BLaER1 treated with 17β-estradiol and CSF1 and Interleukin-3, amounts not matched to agents 10 nM and 100 nM (cell line): ENCODE results near the gene PSMG3.
"Not testable (repeated sequence)": the region's sequence is repeated elsewhere in the genome, so short reads cannot be mapped to it uniquely, and the experiment has no call there.

ENCODE experiments used
- H3K27ac ChIP-seq, 11 experiments: shearing (Covaris generic); formaldehyde crosslinking; 2 replicates each; pipeline ENCODE4 v1.8.1; 2022
- H3K27me3 ChIP-seq, 11 experiments: shearing (Covaris generic); formaldehyde crosslinking; 2 replicates each; pipeline ENCODE4 v1.8.1; 2022
- H3K36me3 ChIP-seq, 11 experiments: shearing (Covaris generic); formaldehyde crosslinking; 2 replicates each; pipeline ENCODE4 v1.8.1; 2022
- H3K4me1 ChIP-seq, 10 experiments: shearing (Covaris generic); formaldehyde crosslinking; 2 replicates each; pipeline ENCODE4 v1.8.1; 2022
- H3K4me2 ChIP-seq, 11 experiments: shearing (Covaris generic); formaldehyde crosslinking; 2 replicates each; pipeline ENCODE4 v1.8.1; 2022
- H3K4me3 ChIP-seq, 10 experiments: shearing (Covaris generic); formaldehyde crosslinking; 2 replicates each; pipeline ENCODE4 v1.8.1; 2022
- H3K9ac ChIP-seq, 11 experiments: shearing (Covaris generic); formaldehyde crosslinking; 2 replicates each; pipeline ENCODE4 v1.8.1; 2022
- H3K9me3 ChIP-seq, 11 experiments: shearing (Covaris generic); formaldehyde crosslinking; replicated peaks in 1 of 11; 2 replicates each; pipeline ENCODE4 v1.8.1; 2022
- H4K20me1 ChIP-seq, 11 experiments: shearing (Covaris generic); formaldehyde crosslinking; 2 replicates each; pipeline ENCODE4 v1.8.1; 2022
- Cebpa-rat ChIP-seq, 11 experiments: shearing (Covaris generic); IDR thresholded peaks; 2 replicates each; pipeline ENCODE4 v1.8.1; 2022

The PSMG3 gene

DNA sequence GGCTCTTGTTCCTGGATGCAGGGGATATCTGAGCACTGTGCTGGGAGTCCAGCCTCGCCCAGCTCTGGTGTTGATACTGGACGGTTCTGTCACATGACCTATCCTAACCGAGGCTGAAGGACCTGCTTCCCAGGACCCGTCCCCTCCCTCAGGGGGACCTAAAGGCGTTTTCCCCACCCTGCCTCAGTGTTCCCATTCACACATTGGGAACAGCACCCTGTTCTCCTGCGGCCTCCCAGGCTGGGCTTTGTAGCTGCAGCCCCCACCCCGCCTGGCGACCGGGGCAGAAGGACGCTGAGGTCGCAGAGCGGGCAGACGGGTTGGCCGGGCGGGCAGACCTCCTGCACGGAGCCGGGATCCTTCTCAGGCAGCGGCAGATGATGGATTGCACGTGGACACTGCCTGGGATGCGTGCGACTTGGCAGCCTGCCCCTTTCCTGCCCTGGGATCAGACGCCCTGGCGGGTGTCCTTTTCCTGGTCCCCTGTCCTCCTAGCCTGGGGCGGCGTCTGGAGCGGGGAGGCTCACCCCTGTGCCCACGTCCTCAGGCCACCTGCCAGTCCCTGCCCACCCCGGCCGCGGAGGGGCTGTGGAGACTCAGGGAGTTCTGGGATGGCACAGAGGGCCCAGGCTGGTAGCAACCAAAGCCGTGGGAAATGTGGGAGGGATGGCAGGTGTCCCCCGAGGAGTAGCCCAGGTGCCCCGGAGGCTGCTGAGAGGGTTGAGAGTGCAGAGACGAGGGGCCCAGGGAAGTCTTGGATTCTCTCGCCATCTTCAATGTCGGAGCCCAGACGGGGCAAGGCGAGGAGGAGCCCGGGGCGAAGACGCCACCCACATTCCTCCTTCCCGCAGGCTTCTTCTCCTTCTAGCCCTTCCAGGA, 17.2 kb upstream of the PSMG3 start:
- Histone ChIP-seq H4K20me1 (peaks cover 0 to 47% (median 0%) of the 10 kb centered on the region in 11 experiments; a peak in 6 of 22 replicates), H3K9ac (peak overlapping the region in 2 of 11 experiments; percentile 53 to 55; a peak in 3 of 22 replicates), H3K4me1 (peaks cover 30 to 88% (median 68%) of the 10 kb centered on the region in 10 experiments), H3K36me3 (no peaks in the 10 kb centered on the region), H3K27ac (no peak overlapping the region), H3K4me2 (peak overlapping the region; percentile 52 to 96 (median 87); a peak in 21 of 22 replicates), H3K9me3 (peaks cover 6 to 14% (median 11%) of the 10 kb centered on the region in 11 experiments; a peak in 19 of 22 replicates), H3K27me3 (peaks cover 0 to 73% (median 0%) of the 10 kb centered on the region in 11 experiments; a peak in 9 of 22 replicates), H3K4me3 (peak overlapping the region in 4 of 10 experiments; percentile 28 to 48 (median 28); a peak in 4 of 20 replicates)
- no peak for TF ChIP-seq Cebpa-rat (IDR thresholded peaks at IDR 0.05)

DNA sequence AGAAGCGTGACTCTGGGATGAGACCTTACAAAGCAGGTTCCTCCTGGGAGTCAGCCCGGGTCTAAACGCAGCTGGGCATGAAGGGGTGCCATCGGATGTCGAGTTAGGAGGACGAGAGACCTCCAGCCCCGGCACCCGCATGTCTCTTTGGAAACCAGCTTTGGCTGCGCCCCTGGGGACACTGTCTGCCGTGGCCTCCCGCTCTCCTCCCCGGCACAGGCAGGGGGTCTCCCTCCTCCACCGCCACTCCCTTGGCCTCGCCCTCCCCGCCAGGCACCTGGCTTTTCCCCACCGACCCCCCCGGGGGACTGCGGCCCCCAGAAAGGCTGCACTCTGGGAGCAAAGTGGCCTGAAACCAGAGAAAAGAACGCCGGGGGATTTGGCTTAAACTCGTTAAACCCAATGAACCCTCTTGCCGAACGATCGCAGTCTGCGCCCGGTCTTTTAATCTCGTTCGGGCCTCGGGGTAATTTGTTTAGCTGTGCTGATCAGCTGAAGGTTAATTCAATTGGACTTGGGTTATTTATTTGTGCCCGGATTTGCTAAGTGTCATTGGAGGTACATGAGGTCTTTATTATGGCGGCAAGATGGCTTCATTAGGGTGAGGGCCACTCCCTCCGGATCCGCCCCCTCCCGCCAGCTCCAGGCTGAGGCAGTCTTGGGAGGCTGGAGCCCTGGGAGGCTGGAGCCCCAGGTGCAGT, 16.4 kb upstream of the PSMG3 start:
- Histone ChIP-seq H3K4me3 (peak overlapping the region in 7 of 10 experiments; percentile 17 to 48 (median 28); a peak in 7 of 20 replicates), H3K4me2 (peak overlapping the region; percentile 52 to 96 (median 87)), H3K36me3 (no peaks in the 10 kb centered on the region), H3K27ac (peak overlapping the region in 3 of 11 experiments; percentile 1 to 38 (median 3); a peak in 2 of 22 replicates), H3K9me3 (peaks cover 6 to 14% (median 11%) of the 10 kb centered on the region in 11 experiments; a peak in 19 of 22 replicates), H4K20me1 (peaks cover 0 to 39% (median 0%) of the 10 kb centered on the region in 11 experiments; a peak in 4 of 22 replicates), H3K27me3 (peaks cover 0 to 66% (median 0%) of the 10 kb centered on the region in 11 experiments; a peak in 9 of 22 replicates), H3K9ac (peak overlapping the region in 8 of 11 experiments; percentile 0 to 64 (median 40); a peak in 12 of 22 replicates), H3K4me1 (peaks cover 22 to 88% (median 60%) of the 10 kb centered on the region in 10 experiments)
- no peak for TF ChIP-seq Cebpa-rat (IDR thresholded peaks at IDR 0.05)

DNA sequence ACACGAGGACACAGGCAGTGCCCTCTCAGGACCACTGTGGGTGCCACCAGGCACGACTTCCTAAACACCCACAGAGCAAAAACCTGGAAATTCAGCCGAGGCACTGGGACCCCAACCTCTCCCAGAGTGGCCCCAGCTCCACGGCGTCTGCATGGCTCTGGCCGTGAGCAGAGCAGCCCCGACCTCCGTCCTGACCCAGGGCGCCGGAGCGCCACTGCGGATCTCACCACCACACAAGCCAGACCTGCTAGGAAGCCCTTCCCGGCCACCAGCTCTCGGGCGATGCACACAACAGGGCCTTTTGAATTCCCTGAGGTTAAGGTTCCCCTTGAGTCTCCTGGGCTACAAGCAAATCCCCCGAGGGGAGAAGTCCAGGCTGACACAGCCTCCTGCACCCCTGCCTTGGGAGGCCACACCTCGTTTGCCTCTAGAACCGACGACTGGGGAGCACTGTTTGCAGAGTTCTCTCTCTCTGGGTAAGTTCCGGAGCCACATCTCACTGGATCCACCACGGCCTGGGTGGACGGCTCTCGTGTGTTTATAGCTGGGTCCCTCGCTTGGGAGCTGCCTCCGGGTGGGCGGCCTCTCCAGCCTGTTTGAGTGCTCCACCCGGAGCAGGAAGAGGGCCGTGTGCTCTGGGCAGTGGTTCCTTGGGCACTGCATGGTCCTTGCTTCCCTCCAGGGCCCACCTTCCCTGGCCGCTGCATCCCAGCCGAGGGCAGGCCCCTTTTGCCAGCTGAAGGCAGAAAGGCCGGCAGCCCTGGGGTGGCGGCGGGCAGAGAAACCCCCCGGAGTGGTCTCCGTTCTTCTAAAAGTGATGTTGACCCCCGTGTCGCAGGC, 15.5 kb upstream of the PSMG3 start:
- peaks cover 0 to 38% (median 0%) of the 10 kb centered on the region in 11 experiments; a peak in 5 of 22 replicates for H4K20me1 ChIP-seq
- H3K4me3 ChIP-seq = peak overlapping the region in 6 of 10 experiments; percentile 17 to 48 (median 28); a peak in 5 of 20 replicates
- peaks cover 6 to 14% (median 11%) of the 10 kb centered on the region in 11 experiments; a peak in 19 of 22 replicates for H3K9me3 ChIP-seq

GRCh38 chr7:1584700-1585099, 14.9 kb upstream of the PSMG3 start:
- Histone ChIP-seq H3K9ac (peak overlapping the region in 1 of 11 experiments; percentile 53; a peak in 1 of 22 replicates), H4K20me1 (peaks cover 0 to 39% (median 0%) of the 10 kb centered on the region in 11 experiments; a peak in 5 of 22 replicates), H3K27me3 (peaks cover 0 to 50% (median 0%) of the 10 kb centered on the region in 11 experiments; a peak in 9 of 22 replicates), H3K36me3 (no peaks in the 10 kb centered on the region), H3K9me3 (peaks cover 6 to 14% (median 11%) of the 10 kb centered on the region in 11 experiments; a peak in 19 of 22 replicates), H3K4me3 (no peak overlapping the region), H3K27ac (no peak overlapping the region), H3K4me2 (peak overlapping the region in 9 of 11 experiments; percentile 66 to 96 (median 88); a peak in 17 of 22 replicates), H3K4me1 (peaks cover 14 to 85% (median 46%) of the 10 kb centered on the region in 10 experiments)
- no peak for TF ChIP-seq Cebpa-rat (IDR thresholded peaks at IDR 0.05)

More for the DNA sequence above, 15.5 kb upstream of the PSMG3 start:
- H3K27ac ChIP-seq = peak overlapping the region in 2 of 11 experiments; percentile 1 to 27; a peak in 3 of 22 replicates
- peak overlapping the region in 8 of 11 experiments; percentile 0 to 64 (median 40); a peak in 9 of 22 replicates for H3K9ac ChIP-seq
- H3K4me1 ChIP-seq = peaks cover 16 to 85% (median 51%) of the 10 kb centered on the region in 10 experiments
- H3K36me3 ChIP-seq = no peaks in the 10 kb centered on the region
- H3K27me3 ChIP-seq = peaks cover 0 to 56% (median 0%) of the 10 kb centered on the region in 11 experiments; a peak in 9 of 22 replicates
- H3K4me2 ChIP-seq = peak overlapping the region; percentile 52 to 96 (median 87)
- no peak for TF ChIP-seq Cebpa-rat (IDR thresholded peaks at IDR 0.05)

DNA sequence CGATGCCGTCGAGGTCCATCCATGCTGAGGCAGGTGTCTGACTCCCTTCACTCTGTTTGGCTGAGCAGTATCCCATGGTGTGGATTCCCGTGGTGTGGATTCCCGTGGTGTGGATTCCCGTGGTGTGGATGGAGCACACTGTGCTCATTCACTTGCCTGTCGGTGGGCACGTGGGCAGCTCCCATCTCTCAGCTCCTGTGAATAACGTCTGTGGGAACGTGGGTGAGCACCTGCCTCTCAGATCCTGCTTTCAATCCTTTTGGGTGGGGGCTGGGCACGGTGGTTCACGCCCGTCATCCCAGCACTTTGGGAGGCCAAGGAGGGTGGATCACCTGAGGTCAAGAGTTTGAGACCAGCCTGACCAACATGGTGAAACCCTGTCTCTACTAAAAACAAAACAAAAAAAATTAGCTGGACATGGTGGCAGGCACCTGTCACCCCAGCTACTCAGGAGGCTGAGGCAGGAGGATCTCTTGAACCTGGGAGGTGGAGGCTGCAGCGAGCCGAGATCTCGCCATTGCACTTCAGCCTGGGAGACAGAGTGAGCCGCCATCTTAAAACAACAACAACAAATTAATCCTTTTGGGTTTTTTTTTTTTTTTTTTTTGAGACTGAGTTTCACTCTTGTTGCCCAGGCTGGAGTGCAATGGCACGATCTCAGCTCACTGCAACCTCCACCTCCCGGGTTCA, 13.6 kb upstream of the PSMG3 start:
- Histone ChIP-seq H4K20me1 (peaks cover 0 to 39% (median 0%) of the 10 kb centered on the region in 11 experiments; a peak in 5 of 22 replicates), H3K4me1 (peaks cover 25 to 81% (median 45%) of the 10 kb centered on the region in 10 experiments), H3K27me3 (peaks cover 0 to 42% (median 0%) of the 10 kb centered on the region in 11 experiments; a peak in 9 of 22 replicates)
- not testable (repeated sequence) for H3K4me3 ChIP-seq, H3K27ac ChIP-seq, H3K36me3 ChIP-seq, H3K9ac ChIP-seq, H3K4me2 ChIP-seq, H3K9me3 ChIP-seq

- Histone ChIP-seq H3K27me3 (peaks cover 0 to 16% (median 0%) of the 10 kb centered on the region in 11 experiments; a peak in 9 of 22 replicates), H3K9ac (no peak overlapping the region), H3K27ac (no peak overlapping the region), H3K4me2 (peak overlapping the region in 3 of 11 experiments; percentile 18 to 34 (median 19); a peak in 3 of 22 replicates), H3K4me3 (no peak overlapping the region), H4K20me1 (peaks cover 0 to 19% (median 0%) of the 10 kb centered on the region in 11 experiments; a peak in 5 of 22 replicates), H3K36me3 (peaks cover 0 to 4% (median 0%) of the 10 kb centered on the region in 11 experiments; a peak in 1 of 22 replicates), H3K4me1 (peaks cover 14 to 52% (median 17%) of the 10 kb centered on the region in 10 experiments), H3K9me3 (no peaks in the 10 kb centered on the region; a peak in 1 of 22 replicates)
- no peak for TF ChIP-seq Cebpa-rat (IDR thresholded peaks at IDR 0.05)
Observed at GRCh38 chr7:1580422-1581030, 10.7 kb upstream of the PSMG3 start.
